HCT116 (cell line): ENCODE measurements around the gene FSCN2.

Experiments used
- CTCF ChIP-seq, 3 experiments: fragments of 200-600 bp in 1 of 3; sonication (generic) in 1 of 3; IDR thresholded peaks in 2 of 3; conservative IDR thresholded peaks in 1 of 3; 2 replicates each; pipeline ENCODE4 v1.5.1; 2012 to 2017; ENCODE audit warnings: low read depth in 2 of 3, low read length in 2 of 3, antibody characterized with exemption in 1 of 3, borderline replicate concordance in 1 of 3, control low read depth in 1 of 3, mild to moderate bottlenecking in 1 of 3, mixed read lengths in 1 of 3, mixed run types in 1 of 3, moderate library complexity in 1 of 3; ENCODE audit not compliant: insufficient read depth in 1 of 3
- ELF1 ChIP-seq: IDR thresholded peaks from 2 replicates; pipeline ENCODE4 v1.6.1; 2012; ENCODE audit warnings: low read depth, borderline replicate concordance
- POLR2A ChIP-seq: IDR thresholded peaks from 2 replicates; pipeline ENCODE4 v1.7.0; 2011; ENCODE audit warnings: borderline replicate concordance; ENCODE audit not compliant: insufficient read depth, insufficient read length; ENCODE audit errors: extremely low read depth
- YY1 ChIP-seq: IDR thresholded peaks from 2 replicates; pipeline ENCODE4 v1.6.1; 2011; ENCODE audit warnings: low read length, low read depth, moderate library complexity, mild to moderate bottlenecking; ENCODE audit not compliant: insufficient replicate concordance; ENCODE audit errors: extremely low read depth
- ZFX ChIP-seq: fragments of 450-650 bp; IDR thresholded peaks from 2 replicates; pipeline ENCODE4 v1.6.1; 2017

GRCh38 chr17:81524865-81525159 is 3.4 kb upstream of the FSCN2 start:
- TF ChIP-seq CTCF (IDR thresholded peaks at IDR 0.05 in 2 of 3, conservative IDR thresholded peaks at IDR 0.05 in 1 of 3; ENCODE audit: borderline replicate concordance in 1 of 3, insufficient read depth in 1 of 3, low read depth in 2 of 3, low read length in 2 of 3) (no peak), YY1 (no peak), ZFX (no peak), POLR2A (no peak), ELF1 (no peak)
